GM12878 (cell line): ENCODE results near the gene NDUFAF5. TPM values are rescaled to one million over a fixed set of nuclear protein-coding genes. Genes with fewer than 3 reads are reported as not detected.

Source experiments
- ATAC-seq: fragments of 200-7000 bp; cut with Tn5 transposase; 3 replicates; pipeline ENCODE4 v1.9.1; 2020; ENCODE audit warnings: mild to moderate bottlenecking, moderate library complexity
- BruUV-seq: library from RNA; stranded (reverse); fragments of 400-500 nt; replicated peaks from 2 replicates; lab custom pipeline; 2021; lab: Mats Ljungman, UMichigan
- CTCF ChIA-PET: fragments of 300-600 bp; sonication (Branson Sonifier 250); formaldehyde crosslinking; extraction: SDS; loops from one replicate; lab custom pipeline; 2021; ENCODE audit warnings: inconsistent platforms; lab: Yijun Ruan, JAX
- POLR2A ChIA-PET: fragments of 350-600 bp; formaldehyde crosslinking; extraction: SDS; loops from one replicate; lab custom pipeline; 2021; ENCODE audit warnings: inconsistent platforms; lab: Charles Lee
- RAD21 ChIA-PET: fragments of 300-600 bp; sonication (Branson Sonifier 250); formaldehyde crosslinking; loops from one replicate; lab custom pipeline; 2023; ENCODE audit warnings: antibody characterized with exemption; ENCODE audit not compliant: unreplicated experiment; lab: Charles Lee
- SMC1A ChIA-PET: fragments of 300-600 bp; sonication (Branson Sonifier 250); formaldehyde crosslinking; loops from one replicate; lab custom pipeline; 2023; ENCODE audit not compliant: unreplicated experiment, uncharacterized antibody; lab: Charles Lee
- DNase-seq: peaks from one replicate; pipeline ENCODE4 v3.0.0-alpha.2; 2011; ENCODE audit warnings: low read depth, low spot score
- FAIRE-seq: peaks from 3 replicates; lab custom pipeline; 2011; peaks lifted over from hg19 to GRCh38; lab: Jason Lieb, UNC
- H2AFZ ChIP-seq: 2 replicates; pipeline ENCODE4 v1.6.0; 2011; ENCODE audit warnings: low read depth, low read length, control low read depth; ENCODE audit not compliant: control insufficient read depth
- H3K27ac ChIP-seq: 2 replicates; pipeline ENCODE4 v1.5.1; 2011; ENCODE audit warnings: control low read depth; ENCODE audit not compliant: control insufficient read depth, insufficient read depth
- H3K27me3 ChIP-seq, 2 experiments: replicated peaks in 1 of 2; 2 replicates each; pipeline versions ENCODE4 v1.6.0 to v1.6.1; 2011; ENCODE audit warnings: low read length in 1 of 2; ENCODE audit not compliant: control insufficient read depth in 2 of 2, insufficient read depth in 2 of 2
- H3K36me3 ChIP-seq, 2 experiments: 2 replicates each; pipeline ENCODE4 v1.5.1; 2011; ENCODE audit warnings: low read length in 1 of 2; ENCODE audit not compliant: control insufficient read depth in 2 of 2, insufficient read depth in 2 of 2
- H3K4me1 ChIP-seq: 2 replicates; pipeline ENCODE4 v1.6.1; 2011; ENCODE audit warnings: mild to moderate bottlenecking, low read length, moderate library complexity, mixed read lengths; ENCODE audit not compliant: control insufficient read depth, insufficient read depth
- H3K4me2 ChIP-seq: 2 replicates; pipeline ENCODE4 v1.6.0; 2011; ENCODE audit warnings: control low read depth; ENCODE audit not compliant: control insufficient read depth, insufficient read depth
- H3K4me3 ChIP-seq: fragments of 200-600 bp; sonication (generic); 2 replicates; pipeline ENCODE4 v1.5.1; 2016
- H3K79me2 ChIP-seq: 2 replicates; pipeline ENCODE4 v1.6.0; 2011; ENCODE audit warnings: low read length; ENCODE audit not compliant: control insufficient read depth, insufficient read depth
- H3K9ac ChIP-seq: 2 replicates; pipeline ENCODE4 v1.8.0; 2011; ENCODE audit warnings: low read length, control low read depth, mixed read lengths; ENCODE audit not compliant: control insufficient read depth, insufficient read depth
- H3K9me3 ChIP-seq: replicated peaks from 3 replicates; pipeline ENCODE4 v1.5.1; 2011; ENCODE audit warnings: mild to moderate bottlenecking, low read length; ENCODE audit not compliant: control insufficient read depth, insufficient read depth
- H4K20me1 ChIP-seq: 2 replicates; pipeline ENCODE4 v1.6.0; 2011; ENCODE audit not compliant: control insufficient read depth, insufficient read depth
- BACH1 ChIP-seq: fragments of 450-650 bp; IDR thresholded peaks from 2 replicates; pipeline ENCODE4 v1.6.1; 2017; ENCODE audit warnings: mild to moderate bottlenecking, borderline replicate concordance
- BHLHE40 ChIP-seq, 2 experiments: fragments of 450-650 bp in 1 of 2; IDR thresholded peaks; 2 replicates each; pipeline ENCODE4 v1.6.1; 2011 to 2017; ENCODE audit warnings: low read depth in 2 of 2, borderline replicate concordance in 1 of 2, improper control_type of control experiment in 1 of 2, low read length in 1 of 2, mild to moderate bottlenecking in 1 of 2
- CBFB ChIP-seq: IDR thresholded peaks from 2 replicates; pipeline ENCODE4 v1.6.1; 2016; ENCODE audit warnings: antibody characterized with exemption, low read depth
- CBX5 ChIP-seq: sonication (generic); IDR thresholded peaks from 2 replicates; pipeline ENCODE4 v1.6.1; 2016; ENCODE audit warnings: low read depth, moderate library complexity, mild to moderate bottlenecking, inconsistent platforms
- CREB1 ChIP-seq: IDR thresholded peaks from 2 replicates; pipeline ENCODE4 v1.6.1; 2012; ENCODE audit warnings: low read depth, mild to moderate bottlenecking, inconsistent platforms
- ESRRA ChIP-seq: IDR thresholded peaks from 2 replicates; pipeline ENCODE4 v1.6.1; 2012; ENCODE audit warnings: mild to moderate bottlenecking, low read length, improper control_type of control experiment
- GATAD2B ChIP-seq: fragments of 450-650 bp; conservative IDR thresholded peaks from 2 replicates; pipeline ENCODE4 v1.6.1; 2017; ENCODE audit warnings: low read depth, mild to moderate bottlenecking, moderate library complexity
- HDGF ChIP-seq: fragments of 450-650 bp; IDR thresholded peaks from 2 replicates; pipeline ENCODE4 v1.6.1; 2016; ENCODE audit warnings: antibody characterized with exemption
- IRF4 ChIP-seq: IDR thresholded peaks from 2 replicates; pipeline ENCODE4 v1.6.1; 2011; ENCODE audit warnings: low read depth, low read length
- MTA3 ChIP-seq: IDR thresholded peaks from 2 replicates; pipeline ENCODE4 v1.6.1; 2012; ENCODE audit warnings: low read length, inconsistent platforms, borderline replicate concordance
- SIX5 ChIP-seq: IDR thresholded peaks from 2 replicates; pipeline ENCODE4 v1.6.1; 2011; ENCODE audit warnings: mild to moderate bottlenecking, low read depth, low read length, moderate library complexity; ENCODE audit not compliant: severe bottlenecking
- SMC3 ChIP-seq: IDR thresholded peaks from 2 replicates; pipeline ENCODE4 v1.6.1; 2011; ENCODE audit warnings: low read length, improper control_type of control experiment, borderline replicate concordance
- WGBS: methylation state at CpG from one replicate; pipeline ENCODE4 v1.1.6; 2016; ENCODE audit warnings: low lambda C conversion rate; ENCODE audit not compliant: insufficient replicate concordance, insufficient coverage; ENCODE audit errors: missing lambda C conversion rate; 5-methylcytosine and 5-hydroxymethylcytosine counted together
- in situ Hi-C: fragments of 300-500 bp; cut with MboI; formaldehyde crosslinking; loops from 9 replicates; pipeline ENCODE4 v1.14.3; 2018; ENCODE audit warnings: mixed read lengths
- intact Hi-C: fragments of 100-400 bp; cut with micrococcal nuclease; formaldehyde crosslinking; loops from one replicate; pipeline ENCODE4 v1.14.2; 2022; ENCODE audit not compliant: unreplicated experiment
- polyA plus RNA-seq, 11 experiments: library from polyadenylated mRNA; depleted of rRNA in 4 of 11; unstranded in 6 of 11; stranded (reverse) in 5 of 11; fragments of >200 nt; fragmentation: Nextera tagmentation in 4 of 11; fragmentation: Illumina TruSeq in 1 of 11; extraction: Ambion mirVana in 4 of 11; extraction: Trizol in 1 of 11; gene quantifications; 1 replicate in 1 of 11; 2 replicates in 10 of 11; pipeline versions ENCODE4 v1.2.1 to v1.2.3, GENCODE V29; 2011 to 2016; ENCODE audit warnings: inconsistent platforms in 2 of 11, missing spikeins in 2 of 11, low read depth in 1 of 11
- total RNA-seq, 4 experiments: library from RNA; depleted of rRNA in 3 of 4; stranded (reverse); fragments of >200 nt in 3 of 4; fragmentation: Illumina TruSeq in 1 of 4; extraction: Trizol in 1 of 4; gene quantifications; 2 replicates each; pipeline versions ENCODE4 v1.2.1 to v1.2.3, GENCODE V29; 2013 to 2021
- TF ChIP-seq, protein P1 (sequence below): fragments of 450-650 bp; IDR thresholded peaks from 2 replicates; pipeline ENCODE4 v1.6.1; 2017; ENCODE audit warnings: mild to moderate bottlenecking, moderate library complexity
- TF ChIP-seq, protein P2 (sequence below): fragments of 450-650 bp; formaldehyde crosslinking; IDR thresholded peaks from 2 replicates; pipeline ENCODE4 v1.5.0; 2022; ENCODE audit warnings: mild to moderate bottlenecking, missing genetic modification characterization
- TF ChIP-seq, protein P3 (sequence below): IDR thresholded peaks from 2 replicates; pipeline ENCODE4 v1.6.1; 2012; ENCODE audit warnings: low read length, inconsistent platforms

NDUFAF5 gene
- total and polyA plus RNA-seq, 10 of the 15 experiments (the other 5 are each of a cell fraction or from before 2014, with no cell fraction given), result 15.6 to 36.9 (median 28.0) TPM

DNA sequence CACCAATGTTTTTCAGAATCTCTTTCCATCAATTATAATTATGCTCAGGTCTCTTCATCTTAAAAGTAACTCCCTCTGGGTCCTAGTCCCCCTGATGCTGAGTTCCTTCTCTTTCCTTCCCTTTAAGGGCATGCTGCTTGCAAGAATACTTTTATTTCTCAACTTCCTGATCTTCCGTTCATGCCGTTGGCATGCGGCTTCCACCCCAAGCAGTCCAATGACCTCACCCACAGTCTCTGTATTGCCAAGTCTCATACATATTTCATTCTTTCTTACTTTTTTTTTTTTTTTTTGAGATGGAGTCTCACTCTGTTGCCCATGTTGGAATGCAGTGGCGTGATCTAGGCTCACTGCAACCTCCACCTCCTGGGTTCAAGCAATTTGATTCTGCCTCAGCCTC, 83.5 kb downstream of the NDUFAF5 start (continued):
- TF ChIP-seq, protein P1, sequence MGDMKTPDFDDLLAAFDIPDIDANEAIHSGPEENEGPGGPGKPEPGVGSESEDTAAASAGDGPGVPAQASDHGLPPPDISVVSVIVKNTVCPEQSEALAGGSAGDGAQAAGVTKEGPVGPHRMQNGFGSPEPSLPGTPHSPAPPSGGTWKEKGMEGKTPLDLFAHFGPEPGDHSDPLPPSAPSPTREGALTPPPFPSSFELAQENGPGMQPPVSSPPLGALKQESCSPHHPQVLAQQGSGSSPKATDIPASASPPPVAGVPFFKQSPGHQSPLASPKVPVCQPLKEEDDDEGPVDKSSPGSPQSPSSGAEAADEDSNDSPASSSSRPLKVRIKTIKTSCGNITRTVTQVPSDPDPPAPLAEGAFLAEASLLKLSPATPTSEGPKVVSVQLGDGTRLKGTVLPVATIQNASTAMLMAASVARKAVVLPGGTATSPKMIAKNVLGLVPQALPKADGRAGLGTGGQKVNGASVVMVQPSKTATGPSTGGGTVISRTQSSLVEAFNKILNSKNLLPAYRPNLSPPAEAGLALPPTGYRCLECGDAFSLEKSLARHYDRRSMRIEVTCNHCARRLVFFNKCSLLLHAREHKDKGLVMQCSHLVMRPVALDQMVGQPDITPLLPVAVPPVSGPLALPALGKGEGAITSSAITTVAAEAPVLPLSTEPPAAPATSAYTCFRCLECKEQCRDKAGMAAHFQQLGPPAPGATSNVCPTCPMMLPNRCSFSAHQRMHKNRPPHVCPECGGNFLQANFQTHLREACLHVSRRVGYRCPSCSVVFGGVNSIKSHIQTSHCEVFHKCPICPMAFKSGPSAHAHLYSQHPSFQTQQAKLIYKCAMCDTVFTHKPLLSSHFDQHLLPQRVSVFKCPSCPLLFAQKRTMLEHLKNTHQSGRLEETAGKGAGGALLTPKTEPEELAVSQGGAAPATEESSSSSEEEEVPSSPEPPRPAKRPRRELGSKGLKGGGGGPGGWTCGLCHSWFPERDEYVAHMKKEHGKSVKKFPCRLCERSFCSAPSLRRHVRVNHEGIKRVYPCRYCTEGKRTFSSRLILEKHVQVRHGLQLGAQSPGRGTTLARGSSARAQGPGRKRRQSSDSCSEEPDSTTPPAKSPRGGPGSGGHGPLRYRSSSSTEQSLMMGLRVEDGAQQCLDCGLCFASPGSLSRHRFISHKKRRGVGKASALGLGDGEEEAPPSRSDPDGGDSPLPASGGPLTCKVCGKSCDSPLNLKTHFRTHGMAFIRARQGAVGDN, result no peak

DNA sequence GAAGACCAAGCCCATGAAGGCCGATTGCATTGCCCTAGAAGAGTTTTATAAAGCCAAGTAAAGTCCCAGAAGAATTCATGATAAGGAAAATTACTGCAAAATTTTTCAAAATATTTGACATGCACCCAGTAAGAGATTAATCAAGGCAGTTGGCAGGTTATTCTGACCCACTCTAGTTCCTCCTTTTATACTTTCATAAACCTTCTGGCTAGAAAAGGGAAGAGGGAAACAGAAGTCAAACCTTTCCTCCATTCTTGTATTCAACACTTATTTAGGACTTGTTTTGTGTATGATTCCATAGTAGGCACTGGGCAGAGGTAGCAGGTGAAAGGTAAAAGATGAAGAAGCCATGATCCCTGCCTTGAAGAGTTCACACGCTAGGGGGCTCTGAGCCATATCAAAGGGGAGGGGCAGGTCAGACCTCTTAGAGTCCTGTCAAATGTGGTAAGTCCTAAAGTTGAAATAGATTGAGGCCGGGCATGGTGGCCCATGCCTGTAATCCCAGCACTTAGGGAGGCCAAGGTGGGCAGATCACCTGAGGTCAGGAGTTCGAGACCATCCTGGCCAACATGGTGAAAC, 85.4 kb downstream of the NDUFAF5 start:
- 16% methylated on average over 4 of the region's 4 CpGs for WGBS
- no peak for DNase-seq
- H3K4me2 ChIP-seq, result no peak overlapping the region
- ChIA-PET CTCF (interaction anchor here (0.6 kb wide), 1 partner anchor 84 kb away, joined by 3 read pairs; no protein-coding TSS in a partner anchor), POLR2A (no interaction called here), RAD21 (no interaction called here), SMC1A (no interaction called here)
- H3K27me3 ChIP-seq, result no peaks in the 10 kb centered on the region
- FAIRE-seq, result no peak
- no peak for ATAC-seq
- no peak overlapping the region for H3K9ac ChIP-seq
- intact Hi-C loops (no loop called here), in situ Hi-C loops (no loop called here)
- no peaks in the 10 kb centered on the region for H3K36me3 ChIP-seq
- H4K20me1 ChIP-seq, result no peaks in the 10 kb centered on the region
- H3K79me2 ChIP-seq, result no peaks in the 10 kb centered on the region
- no TSS peak for BruUV-seq
- H2AFZ ChIP-seq, result no peak overlapping the region
- H3K4me3 ChIP-seq, result no peak overlapping the region
- H3K27ac ChIP-seq, result no peak overlapping the region
- no peaks in the 10 kb centered on the region for H3K9me3 ChIP-seq
- no peaks in the 10 kb centered on the region for H3K4me1 ChIP-seq
- TF ChIP-seq, protein P2, sequence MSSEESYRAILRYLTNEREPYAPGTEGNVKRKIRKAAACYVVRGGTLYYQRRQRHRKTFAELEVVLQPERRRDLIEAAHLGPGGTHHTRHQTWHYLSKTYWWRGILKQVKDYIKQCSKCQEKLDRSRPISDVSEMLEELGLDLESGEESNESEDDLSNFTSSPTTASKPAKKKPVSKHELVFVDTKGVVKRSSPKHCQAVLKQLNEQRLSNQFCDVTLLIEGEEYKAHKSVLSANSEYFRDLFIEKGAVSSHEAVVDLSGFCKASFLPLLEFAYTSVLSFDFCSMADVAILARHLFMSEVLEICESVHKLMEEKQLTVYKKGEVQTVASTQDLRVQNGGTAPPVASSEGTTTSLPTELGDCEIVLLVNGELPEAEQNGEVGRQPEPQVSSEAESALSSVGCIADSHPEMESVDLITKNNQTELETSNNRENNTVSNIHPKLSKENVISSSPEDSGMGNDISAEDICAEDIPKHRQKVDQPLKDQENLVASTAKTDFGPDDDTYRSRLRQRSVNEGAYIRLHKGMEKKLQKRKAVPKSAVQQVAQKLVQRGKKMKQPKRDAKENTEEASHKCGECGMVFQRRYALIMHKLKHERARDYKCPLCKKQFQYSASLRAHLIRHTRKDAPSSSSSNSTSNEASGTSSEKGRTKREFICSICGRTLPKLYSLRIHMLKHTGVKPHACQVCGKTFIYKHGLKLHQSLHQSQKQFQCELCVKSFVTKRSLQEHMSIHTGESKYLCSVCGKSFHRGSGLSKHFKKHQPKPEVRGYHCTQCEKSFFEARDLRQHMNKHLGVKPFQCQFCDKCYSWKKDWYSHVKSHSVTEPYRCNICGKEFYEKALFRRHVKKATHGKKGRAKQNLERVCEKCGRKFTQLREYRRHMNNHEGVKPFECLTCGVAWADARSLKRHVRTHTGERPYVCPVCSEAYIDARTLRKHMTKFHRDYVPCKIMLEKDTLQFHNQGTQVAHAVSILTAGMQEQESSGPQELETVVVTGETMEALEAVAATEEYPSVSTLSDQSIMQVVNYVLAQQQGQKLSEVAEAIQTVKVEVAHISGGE (CRISPR knock-in tag), result no peak
- TF ChIP-seq IRF4, result no peak
- TF ChIP-seq GATAD2B, result no peak
- TF ChIP-seq SIX5, result no peak
- TF ChIP-seq CBFB, result no peak
- TF ChIP-seq, protein P3, sequence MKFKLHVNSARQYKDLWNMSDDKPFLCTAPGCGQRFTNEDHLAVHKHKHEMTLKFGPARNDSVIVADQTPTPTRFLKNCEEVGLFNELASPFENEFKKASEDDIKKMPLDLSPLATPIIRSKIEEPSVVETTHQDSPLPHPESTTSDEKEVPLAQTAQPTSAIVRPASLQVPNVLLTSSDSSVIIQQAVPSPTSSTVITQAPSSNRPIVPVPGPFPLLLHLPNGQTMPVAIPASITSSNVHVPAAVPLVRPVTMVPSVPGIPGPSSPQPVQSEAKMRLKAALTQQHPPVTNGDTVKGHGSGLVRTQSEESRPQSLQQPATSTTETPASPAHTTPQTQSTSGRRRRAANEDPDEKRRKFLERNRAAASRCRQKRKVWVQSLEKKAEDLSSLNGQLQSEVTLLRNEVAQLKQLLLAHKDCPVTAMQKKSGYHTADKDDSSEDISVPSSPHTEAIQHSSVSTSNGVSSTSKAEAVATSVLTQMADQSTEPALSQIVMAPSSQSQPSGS, result no peak
- no peak for TF ChIP-seq BHLHE40 (IDR thresholded peaks at IDR 0.05; ENCODE audit: borderline replicate concordance in 1 of 2, low read depth in 2 of 2, low read length in 1 of 2)
- no peak for TF ChIP-seq SMC3
- no peak for TF ChIP-seq HDGF
- TF ChIP-seq CREB1, result no peak
- TF ChIP-seq CBX5, result no peak
- TF ChIP-seq BACH1, result no peak
- no peak for TF ChIP-seq MTA3
- TF ChIP-seq ESRRA, result no peak
